Osteocyte (in vitro differentiated cells): ENCODE data around the gene IP6K1. TPM values are rescaled to one million over a fixed set of nuclear protein-coding genes. Genes with fewer than 3 reads are reported as not detected.
A peak's percentile ranks its signal among the peaks of the same experiment; 100 is the strongest.

ENCODE experiments used
- DNase-seq: peaks from one replicate; pipeline ENCODE4 v3.0.0; 2021; ENCODE audit warnings: mixed read lengths; ENCODE audit not compliant: unreplicated experiment; ENCODE audit errors: extremely low spot score
- H3K27ac Mint-ChIP-seq: one replicate; pipeline ENCODE4 v1.8.0; 2021; ENCODE audit warnings: mild to moderate bottlenecking, mixed read lengths; ENCODE audit not compliant: unreplicated experiment
- H3K27me3 Mint-ChIP-seq: one replicate; pipeline ENCODE4 v1.8.0; 2021; ENCODE audit warnings: mixed read lengths; ENCODE audit not compliant: unreplicated experiment
- H3K36me3 Mint-ChIP-seq: one replicate; pipeline ENCODE4 v1.8.0; 2021; ENCODE audit warnings: mixed read lengths; ENCODE audit not compliant: unreplicated experiment
- H3K4me1 Mint-ChIP-seq: one replicate; pipeline ENCODE4 v1.8.0; 2021; ENCODE audit warnings: mixed read lengths; ENCODE audit not compliant: unreplicated experiment
- H3K4me3 Mint-ChIP-seq: one replicate; pipeline ENCODE4 v1.8.0; 2021; ENCODE audit warnings: mild to moderate bottlenecking, moderate library complexity, mixed read lengths; ENCODE audit not compliant: unreplicated experiment
- H3K9me3 Mint-ChIP-seq: one replicate; pipeline ENCODE4 v1.8.0; 2021; ENCODE audit warnings: mixed read lengths; ENCODE audit not compliant: unreplicated experiment
- CTCF ChIP-seq: fragments of 200-600 bp; sonication (generic); IDR thresholded peaks from 2 replicates; pipeline ENCODE4 v1.5.0; 2021; ENCODE audit warnings: antibody characterized with exemption, mild to moderate bottlenecking, moderate library complexity
- total RNA-seq: library from RNA; stranded (reverse); gene quantifications from 2 replicates; pipeline ENCODE4 v1.2.1, GENCODE V29; 2021

Gene IP6K1
- total RNA-seq, 1 donor from 2014 or later = 66.9 TPM

GRCh38 chr3:49799761-49800160 is 13.4 kb upstream of the IP6K1 start, which contains the start of gene CDHR4:
CDHR4 (minus strand) TSS chr3:49799873; CDS start chr3:49799812, 61 bp downstream.
- Mint-ChIP-seq H3K36me3 (no peaks in the 10 kb centered on the region), H3K4me3 (no peak within 1 kb of the TSS), H3K27ac (peak within 1 kb of the TSS; percentile 34), H3K27me3 (peaks cover 8% of the 10 kb centered on the region), H3K9me3 (no peaks in the 10 kb centered on the region), H3K4me1 (peaks cover 23% of the 10 kb centered on the region)
- no peak for TF ChIP-seq CTCF
- no peak for DNase-seq

GRCh38 chr3:49799105-49799504 is 12.8 kb upstream of the IP6K1 start:
- no peak for TF ChIP-seq CTCF
- Mint-ChIP-seq H3K27me3 (peaks cover 8% of the 10 kb centered on the region), H3K4me1 (peaks cover 17% of the 10 kb centered on the region), H3K4me3 (no peak overlapping the region), H3K27ac (peak overlapping the region; percentile 34), H3K9me3 (no peaks in the 10 kb centered on the region), H3K36me3 (no peaks in the 10 kb centered on the region)
- DNase-seq = no peak

GRCh38 chr3:49794926-49795905 is 8.9 kb upstream of the IP6K1 start:
- no peaks in the 10 kb centered on the region for H3K9me3 Mint-ChIP-seq
- H3K36me3 Mint-ChIP-seq = no peaks in the 10 kb centered on the region
- DNase-seq = no peak
- no peak overlapping the region for H3K4me3 Mint-ChIP-seq
- H3K27me3 Mint-ChIP-seq = no peaks in the 10 kb centered on the region
- no peak for TF ChIP-seq CTCF
- H3K4me1 Mint-ChIP-seq = peaks cover 9% of the 10 kb centered on the region
- no peak overlapping the region for H3K27ac Mint-ChIP-seq

GRCh38 chr3:49794431-49794830 is 8.1 kb upstream of the IP6K1 start:
- no peak for TF ChIP-seq CTCF
- Mint-ChIP-seq H3K36me3 (no peaks in the 10 kb centered on the region), H3K27me3 (no peaks in the 10 kb centered on the region), H3K4me1 (peaks cover 4% of the 10 kb centered on the region), H3K9me3 (no peaks in the 10 kb centered on the region), H3K27ac (no peak overlapping the region), H3K4me3 (no peak overlapping the region)
- DNase-seq = no peak

- Mint-ChIP-seq H3K4me1 (no peaks in the 10 kb centered on the region), H3K27me3 (no peaks in the 10 kb centered on the region), H3K4me3 (no peak overlapping the region), H3K9me3 (no peaks in the 10 kb centered on the region), H3K27ac (no peak overlapping the region), H3K36me3 (no peaks in the 10 kb centered on the region)
- no peak for TF ChIP-seq CTCF
- DNase-seq = no peak
Observed at GRCh38 chr3:49793486-49794085, 7.2 kb upstream of the IP6K1 start.
